Activated CD8-positive, alpha-beta memory T cell treated with anti-CD3 and anti-CD28 coated beads, Interleukin-2, amount 50 U/mL, for 24 hours (primary cell): ENCODE results near the gene AGBL5.

Source experiments
- DNase-seq: peaks from one replicate; pipeline ENCODE4 v3.0.0-alpha.2; 2020; ENCODE audit errors: extremely low read depth

Gene AGBL5

GRCh38 chr2:27077231-27077630, 25.8 kb downstream of the AGBL5 start:
- DNase-seq = no peak

- no peak for DNase-seq
Measured at GRCh38 chr2:27078267-27079194, 27.1 kb downstream of the AGBL5 start, which contains the start of gene EMILIN1. Gene EMILIN1, plus strand, starts transcription at chr2:27078615. Its CDS starts 451 bp downstream, at chr2:27079066.

- DNase-seq = no peak
Measured at GRCh38 chr2:27079233-27080139, 28.0 kb downstream of the AGBL5 start.

- DNase-seq = no peak
Measured at GRCh38 chr2:27080140-27080469, 28.6 kb downstream of the AGBL5 start.

- DNase-seq = no peak
Measured at GRCh38 chr2:27080603-27080936, 29.1 kb downstream of the AGBL5 start.

- DNase-seq = no peak
Measured at GRCh38 chr2:27081984-27082772, 30.7 kb downstream of the AGBL5 start.

GRCh38 chr2:27082773-27083409, 31.4 kb downstream of the AGBL5 start:
- no peak for DNase-seq

- no peak for DNase-seq
Measured at GRCh38 chr2:27083410-27084296, 32.2 kb downstream of the AGBL5 start.

- DNase-seq = no peak
Measured at GRCh38 chr2:27084297-27085061, 33.0 kb downstream of the AGBL5 start.

GRCh38 chr2:27085062-27085672, 33.7 kb downstream of the AGBL5 start:
- DNase-seq = no peak

- DNase-seq = no peak
Measured at GRCh38 chr2:27085673-27086089, 34.2 kb downstream of the AGBL5 start.

GRCh38 chr2:27086090-27086723, 34.7 kb downstream of the AGBL5 start:
- DNase-seq = peak; percentile 89

GRCh38 chr2:27086724-27087593, 35.5 kb downstream of the AGBL5 start, which contains the start of gene KHK:
Gene KHK, plus strand, starts transcription at chr2:27086772. Its CDS starts 488 bp downstream, at chr2:27087260.
- DNase-seq = no peak

- DNase-seq = no peak
Measured at GRCh38 chr2:27087823-27088410, 36.4 kb downstream of the AGBL5 start.

GRCh38 chr2:27088634-27089033, 37.2 kb downstream of the AGBL5 start:
- DNase-seq = no peak

- no peak for DNase-seq
Measured at GRCh38 chr2:27089111-27089954, 37.9 kb downstream of the AGBL5 start.
